ENCODE results near the gene UROC1.

The UROC1 gene

DNA sequence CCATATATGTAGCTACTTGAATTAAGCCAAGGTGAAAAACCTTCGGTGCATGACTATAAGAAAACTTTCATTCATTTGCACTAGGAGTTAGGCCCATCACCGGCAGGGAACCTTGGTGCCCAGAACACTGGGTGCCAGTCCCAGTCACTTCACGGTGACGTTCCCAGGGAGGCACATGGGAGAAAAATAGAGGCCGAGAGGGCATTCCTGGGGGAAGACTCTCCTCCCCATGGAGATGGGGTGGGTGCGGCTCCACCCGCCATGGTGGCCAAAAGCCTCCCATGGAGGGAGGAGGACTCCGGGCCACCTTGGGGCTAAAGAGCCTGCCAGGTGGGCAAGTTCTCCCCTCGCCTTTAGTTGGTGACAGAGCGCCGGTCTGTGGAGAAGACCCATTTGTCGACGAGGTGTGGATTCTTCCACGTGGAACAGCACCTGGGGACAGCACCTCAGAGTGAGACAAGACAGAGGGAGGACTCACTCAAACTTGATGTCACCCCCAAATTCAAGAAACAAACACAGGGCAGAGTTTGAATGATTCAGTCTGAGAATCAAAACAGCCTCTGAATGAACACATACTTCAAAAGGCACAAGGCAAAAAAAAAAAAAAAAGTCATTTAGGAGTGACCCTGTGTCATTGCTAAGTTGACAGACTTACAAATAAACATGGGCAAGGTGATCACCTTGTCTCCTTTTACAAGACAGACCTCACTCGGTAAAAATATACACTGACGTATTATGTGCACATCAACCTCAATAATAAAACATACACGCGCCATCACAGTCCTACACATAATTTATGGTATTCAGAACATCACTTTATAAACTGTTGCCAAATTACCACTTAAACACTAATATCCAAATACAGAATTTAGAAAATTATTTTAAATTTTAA lies 80.5 kb downstream of the UROC1 start:
- TF ChIP-seq TAF1 (IDR thresholded peaks at IDR 0.05; ENCODE audit: borderline replicate concordance, low read depth, low read length) (no peak), POLR2A (IDR thresholded peaks at IDR 0.05; ENCODE audit: low read depth, low read length) (no peak), POLR2AphosphoS5 (IDR thresholded peaks at IDR 0.05; ENCODE audit: low read depth, low read length) (no peak)
- DNase-seq (ENCODE audit: insufficient read length): no peak
- no peak for FAIRE-seq

DNA sequence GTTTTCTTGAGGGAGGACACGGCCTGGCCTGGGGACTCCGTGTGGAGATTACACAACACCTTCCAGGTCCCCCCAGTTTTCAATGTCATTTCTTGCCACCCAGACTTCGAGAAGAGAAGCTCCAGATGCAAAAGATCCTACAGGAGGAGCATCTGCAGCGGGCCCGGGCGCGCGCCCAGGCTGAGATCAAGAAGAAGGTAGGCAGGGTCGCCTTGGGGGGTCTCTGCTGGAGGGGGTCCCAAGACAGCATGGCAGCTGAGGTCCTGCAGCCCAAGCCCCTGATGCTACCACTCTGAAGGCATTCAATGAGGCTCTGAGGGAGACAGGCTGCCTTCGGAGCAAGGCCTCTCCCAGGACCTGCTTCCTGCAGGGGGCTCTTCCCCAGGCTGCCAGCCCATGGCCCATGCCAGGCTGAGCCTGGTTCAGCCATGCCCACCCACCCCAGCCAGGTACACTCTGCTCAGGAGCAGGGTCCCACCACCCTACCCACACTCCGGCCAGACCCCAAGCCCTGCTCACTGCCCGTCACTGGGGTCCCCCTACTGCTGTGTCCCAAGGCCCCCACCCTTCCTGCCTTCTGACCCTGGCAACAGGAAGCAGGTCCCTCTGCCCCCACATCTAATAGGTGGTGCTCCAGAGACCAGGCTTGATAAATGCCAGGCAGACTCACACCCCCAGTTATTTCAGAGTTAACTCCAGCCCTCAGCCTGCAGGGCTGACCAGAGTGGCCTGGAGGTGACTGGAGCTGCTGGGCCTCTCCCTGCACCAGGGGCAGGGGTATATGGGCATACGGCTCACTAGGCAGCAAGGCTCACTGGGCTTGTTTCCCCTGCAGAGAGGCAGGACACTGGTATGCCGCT lies 81.9 kb downstream of the UROC1 start:
- FAIRE-seq (no peak), DNase-seq (ENCODE audit: insufficient read length) (no peak)
- TF ChIP-seq POLR2AphosphoS5 (IDR thresholded peaks at IDR 0.05; ENCODE audit: low read depth, low read length): no peak
- TF ChIP-seq TAF1 (IDR thresholded peaks at IDR 0.05; ENCODE audit: borderline replicate concordance, low read depth, low read length): no peak
- no peak for TF ChIP-seq POLR2A (IDR thresholded peaks at IDR 0.05; ENCODE audit: low read depth, low read length)

DNA sequence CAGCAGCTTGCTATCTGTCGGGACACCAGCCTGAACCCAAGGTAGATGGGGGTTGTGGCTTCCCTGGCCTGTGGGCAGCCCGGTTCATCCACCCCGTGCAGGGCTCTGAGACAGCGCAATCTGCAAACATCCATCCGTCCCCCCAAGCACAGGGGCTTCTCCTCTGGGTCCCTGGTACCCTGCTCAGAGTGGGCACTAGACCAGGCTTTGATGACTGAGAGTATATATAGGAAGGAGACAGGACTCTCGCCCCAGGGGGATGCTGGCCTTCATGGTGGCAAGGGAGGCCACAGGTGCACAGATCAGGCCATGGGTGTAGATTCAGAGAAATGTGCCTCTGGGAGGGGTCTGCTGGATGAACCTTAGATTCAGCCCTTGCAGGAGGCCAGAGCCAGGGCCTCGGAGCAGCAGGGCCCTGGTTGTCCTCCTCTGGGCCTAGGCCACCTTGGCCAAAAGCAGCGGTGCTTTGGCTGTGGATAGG lies 82.6 kb downstream of the UROC1 start:
- TF ChIP-seq POLR2AphosphoS5 (IDR thresholded peaks at IDR 0.05; ENCODE audit: low read depth, low read length) (no peak), POLR2A (IDR thresholded peaks at IDR 0.05; ENCODE audit: low read depth, low read length) (no peak), TAF1 (IDR thresholded peaks at IDR 0.05; ENCODE audit: borderline replicate concordance, low read depth, low read length) (no peak)
- DNase-seq (ENCODE audit: insufficient read length): no peak
- no peak for FAIRE-seq

DNA sequence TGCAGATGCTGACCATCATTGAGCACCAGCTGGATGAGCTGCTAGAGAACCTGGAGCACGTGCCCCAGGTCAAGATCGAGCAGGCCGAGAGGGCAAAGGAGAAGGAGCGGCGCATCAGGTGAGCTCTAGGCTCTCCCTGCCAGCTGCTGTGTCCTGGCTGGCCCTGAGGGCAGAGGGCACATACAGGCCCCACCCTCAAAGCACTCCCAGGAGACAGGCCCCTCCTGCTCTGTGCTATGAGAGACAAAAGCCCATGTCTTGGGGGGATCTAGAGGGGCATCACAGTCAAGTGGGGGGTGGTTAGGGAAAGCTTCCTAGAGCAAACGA lies 83.3 kb downstream of the UROC1 start:
- FAIRE-seq (no peak), DNase-seq (ENCODE audit: insufficient read length) (no peak)
- TF ChIP-seq POLR2A (IDR thresholded peaks at IDR 0.05; ENCODE audit: low read depth, low read length): no peak
- no peak for TF ChIP-seq POLR2AphosphoS5 (IDR thresholded peaks at IDR 0.05; ENCODE audit: low read depth, low read length)
- TF ChIP-seq TAF1 (IDR thresholded peaks at IDR 0.05; ENCODE audit: borderline replicate concordance, low read depth, low read length): no peak

DNA sequence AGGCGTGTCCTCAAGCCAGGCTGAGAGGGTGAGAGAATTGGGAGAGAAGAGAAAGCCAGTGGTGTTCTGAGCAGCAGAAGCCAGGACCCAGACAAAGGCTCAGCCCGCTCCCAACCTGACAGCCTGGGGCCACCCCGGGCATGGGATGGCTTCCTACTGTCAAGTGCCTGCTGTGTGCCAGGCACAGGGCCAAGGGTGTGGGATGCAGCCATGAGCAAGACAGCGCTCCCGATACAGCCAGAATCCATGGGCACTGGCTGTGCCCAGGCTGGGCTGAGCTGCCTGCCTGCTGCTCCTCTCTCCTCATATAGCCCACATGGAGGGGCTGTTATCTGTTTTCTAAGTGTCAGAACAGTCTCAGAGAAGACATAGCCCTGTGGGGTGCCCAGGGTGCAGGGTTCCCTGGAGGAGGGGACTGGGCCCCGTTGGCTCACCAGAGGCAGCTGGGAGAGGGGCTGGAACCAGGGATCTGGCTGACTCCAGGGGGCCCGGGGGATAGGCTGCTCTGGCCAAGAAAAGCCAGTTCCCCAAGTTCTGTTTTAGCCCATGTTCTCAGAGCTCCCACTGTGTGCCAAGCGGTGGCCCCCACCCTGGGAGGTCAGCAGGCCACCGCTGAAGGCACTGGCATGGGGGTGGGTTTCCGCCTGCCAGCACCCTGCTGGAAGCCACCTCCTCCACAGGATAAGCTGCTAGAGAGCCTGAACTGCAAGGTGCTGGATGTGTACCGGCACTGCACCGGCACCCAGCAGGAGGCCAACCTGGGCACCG lies 83.9 kb downstream of the UROC1 start:
- DNase-seq (ENCODE audit: insufficient read length): no peak
- TF ChIP-seq POLR2A (IDR thresholded peaks at IDR 0.05; ENCODE audit: low read depth, low read length) (no peak), POLR2AphosphoS5 (IDR thresholded peaks at IDR 0.05; ENCODE audit: low read depth, low read length) (no peak), TAF1 (IDR thresholded peaks at IDR 0.05; ENCODE audit: borderline replicate concordance, low read depth, low read length) (no peak)
- FAIRE-seq: no peak

DNA sequence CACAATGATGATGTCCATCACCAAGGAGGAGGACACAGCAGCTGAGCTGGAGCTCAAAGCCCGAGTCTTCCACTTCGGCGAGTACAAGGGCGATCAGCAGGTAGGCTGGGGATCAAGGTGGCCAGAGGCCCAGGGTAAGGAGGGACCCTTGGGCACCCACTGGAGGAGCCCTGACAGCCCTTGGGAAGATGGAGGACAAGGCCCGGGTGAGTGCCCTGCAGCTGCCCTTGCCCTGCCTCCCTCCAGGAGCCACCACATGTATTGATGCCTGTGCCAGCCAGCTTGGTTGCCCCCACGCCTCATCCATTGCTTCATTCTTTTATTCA lies 84.5 kb downstream of the UROC1 start:
- FAIRE-seq: no peak
- no peak for DNase-seq (ENCODE audit: insufficient read length)
- TF ChIP-seq POLR2AphosphoS5 (IDR thresholded peaks at IDR 0.05; ENCODE audit: low read depth, low read length) (no peak), TAF1 (IDR thresholded peaks at IDR 0.05; ENCODE audit: borderline replicate concordance, low read depth, low read length) (no peak), POLR2A (IDR thresholded peaks at IDR 0.05; ENCODE audit: low read depth, low read length) (no peak)

DNA sequence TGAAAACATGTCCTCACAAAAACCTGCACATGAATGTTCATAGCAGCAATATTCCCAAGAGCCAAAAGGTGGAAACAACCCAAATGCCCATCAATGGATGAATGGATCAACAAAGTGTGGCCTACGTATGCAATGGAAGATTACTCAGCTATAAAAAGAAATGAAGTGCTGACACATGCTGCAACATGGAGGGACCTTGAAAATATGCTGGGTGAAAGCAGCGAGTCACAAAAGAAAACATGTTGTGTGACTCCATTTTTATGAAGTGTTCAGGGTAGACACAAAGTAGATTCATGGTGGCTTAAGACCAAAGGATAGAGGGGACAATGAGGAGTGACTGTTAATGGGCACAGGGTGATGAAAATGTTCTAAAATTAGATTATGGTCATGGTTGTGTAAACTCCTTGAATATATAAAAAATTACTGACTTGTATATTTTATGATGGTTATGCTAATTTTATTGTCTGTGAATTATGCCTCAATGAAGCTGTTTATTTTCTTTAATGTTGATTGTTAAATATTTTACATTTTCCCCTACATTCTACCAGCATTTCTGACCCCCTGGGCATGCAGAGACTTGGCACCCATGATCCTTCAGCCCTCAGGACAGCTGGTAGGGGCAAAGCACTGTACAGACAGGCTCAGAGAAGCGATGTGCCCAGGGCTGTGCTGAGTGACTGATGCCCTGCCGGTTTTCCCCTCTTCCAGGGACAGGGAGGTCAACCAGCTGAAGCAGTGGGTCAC lies 85.0 kb downstream of the UROC1 start:
- no peak for FAIRE-seq
- TF ChIP-seq TAF1 (IDR thresholded peaks at IDR 0.05; ENCODE audit: borderline replicate concordance, low read depth, low read length) (no peak), POLR2A (IDR thresholded peaks at IDR 0.05; ENCODE audit: low read depth, low read length) (no peak), POLR2AphosphoS5 (IDR thresholded peaks at IDR 0.05; ENCODE audit: low read depth, low read length) (no peak)
- DNase-seq (ENCODE audit: insufficient read length): no peak
